Measurements from ENCODE around the gene GPR50. TPM values are rescaled to one million over a fixed set of nuclear protein-coding genes. Genes with fewer than 3 reads are reported as not detected.

GPR50 gene
- total RNA-seq: not detected in 2 replicates

GRCh38 chrX:151176231-151176750 lies at the start of gene GPR50:
Gene GPR50, plus strand, starts transcription at chrX:151176584. Its CDS starts 138 bp downstream, at chrX:151176722.

Other genes with a start within 250 kb of the GPR50 start
- gene HMGB3, start 193.2 kb upstream of the GPR50 start, total RNA-seq: 24.9 and 31.2 TPM in 2 replicates
- 53.1 and 55.0 TPM in 2 replicates for gene VMA21, start 220.6 kb downstream of the GPR50 start, total RNA-seq